Sigmoid colon (tissue), 7 donors: Measurements from ENCODE around the gene SUSD4. TPM values are rescaled to one million over a fixed set of nuclear protein-coding genes. Genes with fewer than 3 reads are reported as not detected.

Experiments used
- DNase-seq: peaks from one replicate; pipeline ENCODE4 v3.0.0-alpha.2; 2019
- H3K27ac ChIP-seq, 4 donors: fragments of 200-600 bp; sonication (generic); one replicate each; pipeline ENCODE4 v1.5.1; 2016 to 2019; ENCODE audit warnings: mild to moderate bottlenecking in 1 of 4
- H3K27me3 ChIP-seq, 3 donors: fragments of 200-600 bp; sonication (generic); one replicate each; pipeline ENCODE4 v1.5.1; 2019; ENCODE audit warnings: mild to moderate bottlenecking in 1 of 3
- H3K36me3 ChIP-seq, 4 donors: fragments of 200-600 bp; sonication (generic); one replicate each; pipeline ENCODE4 v1.5.1; 2016 to 2019
- H3K4me1 ChIP-seq, 4 donors: fragments of 200-600 bp; sonication (generic); one replicate each; pipeline ENCODE4 v1.5.1; 2017 to 2019
- H3K4me3 ChIP-seq, 4 donors: fragments of 200-600 bp; sonication (generic); one replicate each; pipeline ENCODE4 v1.5.1; 2017 to 2019; ENCODE audit warnings: mild to moderate bottlenecking in 2 of 4, moderate library complexity in 1 of 4
- H3K9me3 ChIP-seq, 4 donors: fragments of 200-600 bp in 3 of 4; sonication (generic) in 3 of 4; one replicate each; pipeline versions ENCODE4 v1.5.1 to v1.6.1; 2013 to 2019
- EP300 ChIP-seq, 4 donors: sonication (generic); formaldehyde crosslinking; IDR thresholded peaks; one replicate each; pipeline ENCODE4 v1.6.1; 2017; ENCODE audit warnings: antibody characterized with exemption in 4 of 4
- POLR2A ChIP-seq, 2 donors: fragments of 450-650 bp; IDR thresholded peaks; one replicate each; pipeline ENCODE4 v1.6.1; 2016; ENCODE audit warnings: antibody characterized with exemption in 2 of 2, mild to moderate bottlenecking in 2 of 2, moderate library complexity in 2 of 2
- POLR2AphosphoS5 ChIP-seq, 4 donors: sonication (generic); formaldehyde crosslinking; IDR thresholded peaks; one replicate each; pipeline ENCODE4 v1.6.1; 2017; ENCODE audit warnings: antibody characterized with exemption in 4 of 4
- WGBS, 2 donors: extraction: QIAGEN DNeasy Blood & Tissue Kit; methylation state at CpG; one replicate each; pipeline ENCODE4 v1.1.7; 2013; 5-methylcytosine and 5-hydroxymethylcytosine counted together
- intact Hi-C: fragments of 100-400 bp; cut with DNase I; formaldehyde crosslinking; loops from one replicate; pipeline ENCODE4 v1.15.1; 2023
- polyA plus RNA-seq, 3 donors: library from polyadenylated mRNA; stranded (reverse); fragments of 200-250 nt; gene quantifications; one replicate each; pipeline ENCODE4 v1.2.3, GENCODE V29; 2013
- total RNA-seq, 4 donors: library from RNA; depleted of rRNA; stranded (reverse); fragments of >200 nt; gene quantifications; one replicate each; pipeline ENCODE4 v1.1.0, GENCODE V29; 2016
- TF ChIP-seq, protein P1 (sequence below), 4 experiments: fragments of 450-650 bp in 3 of 4; fragments of 200-600 bp in 1 of 4; IDR thresholded peaks; one replicate each; pipeline ENCODE4 v1.5.1; 2016 to 2019; ENCODE audit warnings: antibody characterized with exemption in 4 of 4, mild to moderate bottlenecking in 3 of 4, moderate library complexity in 2 of 4
- donor health status: healthy with polysubstance abuse.
- donor health status: Bipolar disorder and iron deficiency.
- donor health status: healthy.

SUSD4 gene
- total and polyA plus RNA-seq, 7 donors, result 0.57 to 3.9 (median 0.82) TPM; not detected in 1

DNA sequence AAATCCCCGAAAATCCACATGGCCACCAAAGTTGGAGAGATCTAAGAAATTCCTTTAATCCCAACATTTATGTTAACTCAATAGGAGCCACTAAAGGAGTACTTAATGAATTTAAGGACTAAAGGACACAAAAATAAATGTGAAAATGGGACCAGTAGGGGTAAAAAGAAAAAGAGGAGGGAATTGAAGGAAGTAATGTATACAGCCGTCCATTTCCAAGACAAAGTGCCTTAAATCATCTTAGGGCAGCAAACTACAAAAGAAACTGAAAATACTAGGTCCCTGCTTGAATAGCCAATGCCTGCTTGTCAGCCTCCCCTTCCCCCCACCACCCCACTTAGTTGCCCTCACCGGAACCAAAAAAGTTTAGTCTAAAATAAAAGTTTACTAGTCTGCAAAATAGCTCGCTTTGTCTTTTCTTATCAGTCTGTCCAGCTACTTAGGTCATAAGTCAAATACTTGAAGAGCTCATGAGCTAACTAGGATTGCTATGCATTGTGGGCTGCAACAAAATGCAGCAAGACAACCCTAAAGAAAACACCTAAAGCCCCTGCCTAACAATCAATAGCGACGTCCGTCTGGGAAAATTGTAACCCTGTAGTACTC is 154.6 kb downstream of the SUSD4 start:
- 79 to 90% methylated on average over 7 of the region's 7 CpGs for WGBS, 2 donors
- no peaks in the 10 kb centered on the region for H3K36me3 ChIP-seq
- no peak overlapping the region for H3K4me3 ChIP-seq
- no peaks in the 10 kb centered on the region for H3K4me1 ChIP-seq
- H3K27ac ChIP-seq, result no peak overlapping the region
- intact Hi-C loops, result no loop called here
- DNase-seq, result no peak
- H3K27me3 ChIP-seq, result no peaks in the 10 kb centered on the region
- TF ChIP-seq, protein P1, sequence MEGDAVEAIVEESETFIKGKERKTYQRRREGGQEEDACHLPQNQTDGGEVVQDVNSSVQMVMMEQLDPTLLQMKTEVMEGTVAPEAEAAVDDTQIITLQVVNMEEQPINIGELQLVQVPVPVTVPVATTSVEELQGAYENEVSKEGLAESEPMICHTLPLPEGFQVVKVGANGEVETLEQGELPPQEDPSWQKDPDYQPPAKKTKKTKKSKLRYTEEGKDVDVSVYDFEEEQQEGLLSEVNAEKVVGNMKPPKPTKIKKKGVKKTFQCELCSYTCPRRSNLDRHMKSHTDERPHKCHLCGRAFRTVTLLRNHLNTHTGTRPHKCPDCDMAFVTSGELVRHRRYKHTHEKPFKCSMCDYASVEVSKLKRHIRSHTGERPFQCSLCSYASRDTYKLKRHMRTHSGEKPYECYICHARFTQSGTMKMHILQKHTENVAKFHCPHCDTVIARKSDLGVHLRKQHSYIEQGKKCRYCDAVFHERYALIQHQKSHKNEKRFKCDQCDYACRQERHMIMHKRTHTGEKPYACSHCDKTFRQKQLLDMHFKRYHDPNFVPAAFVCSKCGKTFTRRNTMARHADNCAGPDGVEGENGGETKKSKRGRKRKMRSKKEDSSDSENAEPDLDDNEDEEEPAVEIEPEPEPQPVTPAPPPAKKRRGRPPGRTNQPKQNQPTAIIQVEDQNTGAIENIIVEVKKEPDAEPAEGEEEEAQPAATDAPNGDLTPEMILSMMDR (IDR thresholded peaks at IDR 0.05), result no peak
- TF ChIP-seq EP300 (IDR thresholded peaks at IDR 0.05) (no peak), POLR2A (IDR thresholded peaks at IDR 0.05) (no peak), POLR2AphosphoS5 (IDR thresholded peaks at IDR 0.05) (no peak)
- no peaks in the 10 kb centered on the region for H3K9me3 ChIP-seq

DNA sequence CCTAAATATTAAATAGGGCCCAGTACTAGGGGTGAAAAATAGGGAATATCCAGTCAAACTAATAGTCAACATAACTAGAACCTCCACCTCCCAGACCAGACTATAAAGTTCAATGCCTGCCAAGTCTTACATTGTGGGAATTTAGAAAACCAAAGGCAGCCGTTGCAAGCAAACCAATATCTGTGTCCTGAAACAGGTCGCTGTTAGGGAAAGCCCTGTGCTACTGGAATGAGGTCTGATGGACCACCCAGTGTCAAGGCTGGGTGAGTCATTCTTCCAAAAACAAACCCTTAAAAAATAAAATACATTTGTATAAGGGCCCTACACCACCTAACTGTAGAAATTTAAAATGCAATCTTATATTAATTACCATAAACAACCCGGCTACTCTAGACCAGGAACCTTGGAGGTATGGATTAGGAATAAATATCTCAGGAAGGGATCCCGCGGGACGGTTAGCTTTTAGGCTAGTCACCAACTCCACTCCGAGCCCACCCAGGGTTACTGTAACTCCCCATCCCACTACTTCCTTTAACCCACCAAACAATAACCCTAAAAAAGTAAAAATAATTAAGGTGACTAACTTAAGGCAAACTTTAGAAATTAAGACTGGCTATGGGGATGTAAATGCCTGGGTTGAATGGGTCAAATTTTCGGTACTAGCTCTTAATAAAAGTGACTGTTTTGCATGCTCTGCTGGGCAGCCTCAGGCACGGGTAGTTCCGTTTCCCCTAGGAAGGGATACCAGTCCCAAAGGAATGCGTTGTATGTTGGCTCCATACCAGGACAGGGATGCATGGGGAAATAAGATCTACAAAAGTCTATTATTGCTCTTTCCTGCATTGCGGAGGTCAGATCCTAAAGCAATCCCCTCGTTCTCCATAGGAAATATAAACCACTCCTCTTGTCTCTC is 155.6 kb downstream of the SUSD4 start:
- Histone ChIP-seq H3K27me3 (no peaks in the 10 kb centered on the region), H3K4me3 (no peak overlapping the region), H3K27ac (no peak overlapping the region), H3K4me1 (no peaks in the 10 kb centered on the region), H3K36me3 (no peaks in the 10 kb centered on the region), H3K9me3 (no peaks in the 10 kb centered on the region)
- TF ChIP-seq EP300 (IDR thresholded peaks at IDR 0.05) (no peak), POLR2AphosphoS5 (IDR thresholded peaks at IDR 0.05) (no peak), POLR2A (IDR thresholded peaks at IDR 0.05) (no peak)
- TF ChIP-seq, protein P1 (IDR thresholded peaks at IDR 0.05), result no peak
- WGBS, 2 donors, result 85 to 87% methylated on average over 13 of the region's 13 CpGs
- no peak for DNase-seq
- intact Hi-C loops, result no loop called here

DNA sequence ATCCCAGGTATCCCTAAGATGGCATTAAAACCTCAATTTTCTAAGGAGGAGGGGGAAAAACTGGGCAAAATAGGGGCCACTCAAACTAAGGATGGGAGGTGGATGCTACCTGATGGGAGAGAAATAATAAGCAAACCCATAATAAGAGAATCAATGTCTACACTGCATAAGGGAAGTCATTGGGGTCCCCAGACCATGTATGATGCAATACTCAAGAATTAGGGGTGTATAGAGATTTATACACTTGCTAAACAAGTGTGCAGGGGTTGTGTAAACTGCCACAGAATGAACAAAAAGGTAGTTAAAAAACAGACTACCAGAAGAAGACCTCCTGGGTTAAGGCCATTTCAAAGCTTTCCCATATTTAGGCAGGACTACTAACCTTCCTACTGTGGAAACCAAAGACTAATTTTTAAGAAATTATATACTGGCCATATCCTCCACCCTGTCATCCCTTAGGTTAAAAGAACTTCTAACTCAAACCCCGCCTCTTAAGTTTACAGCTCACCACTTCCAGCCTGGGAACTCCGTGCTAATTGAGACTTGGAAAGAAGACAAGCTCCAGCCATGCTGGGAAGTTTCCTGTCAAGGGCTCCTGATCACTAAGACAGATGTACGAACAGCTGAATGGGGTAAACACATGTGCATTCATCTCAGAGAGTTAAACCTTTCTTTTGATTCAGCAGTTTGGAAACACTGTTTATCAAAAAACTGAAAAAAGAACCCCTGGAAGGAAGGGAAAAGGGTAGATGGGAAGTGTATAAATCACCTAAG is 156.5 kb downstream of the SUSD4 start:
- H3K36me3 ChIP-seq, result no peaks in the 10 kb centered on the region
- no peaks in the 10 kb centered on the region for H3K4me1 ChIP-seq
- H3K27me3 ChIP-seq, result no peaks in the 10 kb centered on the region
- H3K27ac ChIP-seq, result no peak overlapping the region
- WGBS, 2 donors, result 21 to 52% methylated on average over 3 of the region's 3 CpGs
- TF ChIP-seq EP300 (IDR thresholded peaks at IDR 0.05) (no peak), POLR2A (IDR thresholded peaks at IDR 0.05) (no peak), POLR2AphosphoS5 (IDR thresholded peaks at IDR 0.05) (no peak)
- TF ChIP-seq, protein P1 (IDR thresholded peaks at IDR 0.05), result no peak
- no peak overlapping the region for H3K4me3 ChIP-seq
- intact Hi-C loops, result no loop called here
- no peaks in the 10 kb centered on the region for H3K9me3 ChIP-seq
- no peak for DNase-seq

DNA sequence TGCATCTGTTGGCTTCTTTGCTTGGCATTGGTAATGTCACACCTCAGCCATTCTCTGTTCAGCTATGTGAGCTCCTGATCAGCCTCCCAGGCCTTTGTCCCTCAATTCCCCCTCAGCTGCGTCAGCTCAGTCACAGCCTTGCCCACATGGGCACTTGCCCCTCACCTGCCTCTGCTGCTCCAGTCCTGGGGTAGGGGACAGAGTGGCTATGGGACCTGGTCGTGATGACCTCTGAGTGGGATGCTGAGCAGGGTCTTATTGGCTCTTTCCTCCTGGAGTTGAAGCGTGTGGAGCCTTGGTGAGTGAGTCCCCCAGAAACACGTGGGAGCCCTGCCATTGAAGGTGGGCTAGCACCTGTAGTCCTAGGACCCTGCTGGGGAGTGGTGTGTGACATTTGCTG is 159.6 kb downstream of the SUSD4 start:
- TF ChIP-seq POLR2AphosphoS5 (IDR thresholded peaks at IDR 0.05), result no peak
- no peak for TF ChIP-seq POLR2A (IDR thresholded peaks at IDR 0.05)
- TF ChIP-seq, protein P1 (IDR thresholded peaks at IDR 0.05), result no peak
- no peak for TF ChIP-seq EP300 (IDR thresholded peaks at IDR 0.05)
- 89 to 90% methylated on average over 4 of the region's 4 CpGs for WGBS, 2 donors
- intact Hi-C loops, result no loop called here

More for the DNA sequence above, 159.6 kb downstream of the SUSD4 start:
- Histone ChIP-seq H3K9me3 (no peaks in the 10 kb centered on the region), H3K27ac (no peak overlapping the region), H3K36me3 (no peaks in the 10 kb centered on the region), H3K4me1 (no peaks in the 10 kb centered on the region), H3K27me3 (no peaks in the 10 kb centered on the region), H3K4me3 (no peak overlapping the region)
- no peak for DNase-seq
